Activated naive CD8-positive, alpha-beta T cell treated with anti-CD3 and anti-CD28 coated beads, Interleukin-2, amount 50 U/mL, for 24 hours (primary cell): ENCODE measurements around the gene COL5A3.

ENCODE experiments used
- ATAC-seq: fragments of 150-1000 bp; cut with Tn5 transposase; one replicate; pipeline ENCODE4 v1.10.0; 2021
- DNase-seq: peaks from one replicate; pipeline ENCODE4 v3.0.0; 2021
- H3K27ac Mint-ChIP-seq: one replicate; pipeline ENCODE4 v1.8.0; 2021; ENCODE audit warnings: mild to moderate bottlenecking, mixed read lengths
- H3K27me3 Mint-ChIP-seq: one replicate; pipeline ENCODE4 v1.8.0; 2021; ENCODE audit warnings: mixed read lengths
- H3K36me3 Mint-ChIP-seq: one replicate; pipeline ENCODE4 v1.8.0; 2021; ENCODE audit warnings: low read depth, mixed read lengths
- H3K4me1 Mint-ChIP-seq: one replicate; pipeline ENCODE4 v1.8.0; 2021; ENCODE audit warnings: mixed read lengths
- H3K4me3 Mint-ChIP-seq: one replicate; pipeline ENCODE4 v1.8.0; 2021; ENCODE audit warnings: mild to moderate bottlenecking, moderate library complexity, mixed read lengths
- H3K9me3 Mint-ChIP-seq: one replicate; pipeline ENCODE4 v1.8.0; 2021; ENCODE audit warnings: mixed read lengths

The COL5A3 gene

DNA sequence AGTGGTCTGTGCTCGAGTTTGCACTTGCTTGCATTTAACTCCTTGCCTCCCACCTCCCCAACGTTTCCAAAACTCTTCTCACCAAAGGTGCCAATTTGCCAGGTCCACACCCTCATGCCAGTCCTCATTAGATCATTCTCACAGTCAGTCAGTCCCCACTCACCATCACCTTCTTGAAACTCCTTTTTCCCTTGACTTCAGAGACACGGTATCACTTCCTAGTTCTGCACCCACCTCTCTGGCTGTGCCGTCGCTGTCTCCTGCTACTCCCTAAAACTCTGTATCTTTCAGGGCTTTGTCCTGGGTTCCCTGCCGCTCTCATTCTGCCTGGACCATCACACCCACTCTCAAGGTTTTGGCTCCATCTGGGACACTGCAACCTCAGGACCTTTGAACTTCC is 93.6 kb downstream of the COL5A3 start:
- Mint-ChIP-seq H3K36me3 (no peaks in the 10 kb centered on the region), H3K4me3 (no peak overlapping the region), H3K27me3 (peaks cover 35% of the 10 kb centered on the region), H3K9me3 (no peaks in the 10 kb centered on the region), H3K27ac (no peak overlapping the region), H3K4me1 (peaks cover 8% of the 10 kb centered on the region)
- no peak for DNase-seq
- no peak for ATAC-seq

DNA sequence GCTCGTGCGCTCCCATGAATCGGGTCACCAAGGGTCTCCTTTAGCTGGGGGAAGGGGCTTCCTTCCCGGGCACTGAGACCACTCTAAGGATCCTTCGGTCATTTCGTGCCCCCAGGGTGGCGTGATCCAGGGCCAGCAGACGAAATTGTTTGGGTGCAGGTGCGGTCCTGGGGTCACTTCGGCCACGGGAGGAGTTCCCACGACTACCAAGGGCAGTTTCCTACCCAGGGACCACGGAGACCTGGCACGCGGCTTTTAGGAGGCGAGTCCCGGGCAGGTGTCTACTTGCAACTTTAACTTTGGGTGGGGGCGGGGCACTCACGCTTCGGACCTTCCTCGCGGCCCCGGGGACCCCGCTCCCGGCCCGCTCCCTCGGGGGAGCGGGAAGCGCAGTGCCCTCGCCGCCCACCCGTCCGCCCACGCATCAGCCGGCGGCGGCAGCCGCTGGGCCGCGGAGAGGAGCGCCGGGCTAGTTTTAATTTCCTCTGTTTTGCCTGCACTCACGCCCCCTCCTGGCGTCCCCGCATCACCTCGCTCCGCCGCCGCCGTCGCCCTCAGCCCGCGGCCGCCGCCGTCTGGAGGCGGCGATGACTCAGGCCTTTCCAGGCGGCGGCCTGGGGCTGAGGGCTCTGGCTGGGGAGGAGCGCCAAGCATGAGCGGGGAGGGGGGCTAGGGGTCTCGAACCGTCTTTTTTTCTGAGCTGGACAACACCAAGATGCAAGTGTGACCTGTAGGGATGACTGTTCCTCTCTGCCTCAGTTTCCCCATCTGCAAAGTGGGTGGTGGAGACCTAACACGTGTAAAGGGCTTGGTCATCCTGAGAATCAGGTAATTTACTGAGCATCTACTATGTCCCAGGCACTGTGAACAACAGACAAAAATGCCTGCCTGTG is 95.7 kb downstream of the COL5A3 start:
- no peaks in the 10 kb centered on the region for H3K9me3 Mint-ChIP-seq
- H3K27me3 Mint-ChIP-seq = peaks cover 30% of the 10 kb centered on the region
- peak; percentile 90 for ATAC-seq
- peak overlapping the region; percentile 64 for H3K4me3 Mint-ChIP-seq
- peaks cover 8% of the 10 kb centered on the region for H3K4me1 Mint-ChIP-seq
- DNase-seq = peak; percentile 85
- no peak overlapping the region for H3K27ac Mint-ChIP-seq
- no peaks in the 10 kb centered on the region for H3K36me3 Mint-ChIP-seq

GRCh38 chr19:9914001-9914314 is 96.3 kb downstream of the COL5A3 start:
- ATAC-seq = no peak

GRCh38 chr19:9913237-9914000 is 96.9 kb downstream of the COL5A3 start:
- Mint-ChIP-seq H3K4me3 (peak overlapping the region; percentile 57), H3K27me3 (peaks cover 27% of the 10 kb centered on the region), H3K4me1 (peaks cover 8% of the 10 kb centered on the region), H3K27ac (no peak overlapping the region), H3K9me3 (no peaks in the 10 kb centered on the region), H3K36me3 (no peaks in the 10 kb centered on the region)
- ATAC-seq = no peak
- DNase-seq = no peak

More at GRCh38 chr19:9914001-9914314, 96.3 kb downstream of the COL5A3 start:
- Mint-ChIP-seq H3K36me3 (no peaks in the 10 kb centered on the region), H3K27ac (no peak overlapping the region), H3K4me1 (peaks cover 8% of the 10 kb centered on the region), H3K4me3 (peak overlapping the region; percentile 64), H3K27me3 (peaks cover 32% of the 10 kb centered on the region), H3K9me3 (no peaks in the 10 kb centered on the region)
- no peak for DNase-seq

DNA sequence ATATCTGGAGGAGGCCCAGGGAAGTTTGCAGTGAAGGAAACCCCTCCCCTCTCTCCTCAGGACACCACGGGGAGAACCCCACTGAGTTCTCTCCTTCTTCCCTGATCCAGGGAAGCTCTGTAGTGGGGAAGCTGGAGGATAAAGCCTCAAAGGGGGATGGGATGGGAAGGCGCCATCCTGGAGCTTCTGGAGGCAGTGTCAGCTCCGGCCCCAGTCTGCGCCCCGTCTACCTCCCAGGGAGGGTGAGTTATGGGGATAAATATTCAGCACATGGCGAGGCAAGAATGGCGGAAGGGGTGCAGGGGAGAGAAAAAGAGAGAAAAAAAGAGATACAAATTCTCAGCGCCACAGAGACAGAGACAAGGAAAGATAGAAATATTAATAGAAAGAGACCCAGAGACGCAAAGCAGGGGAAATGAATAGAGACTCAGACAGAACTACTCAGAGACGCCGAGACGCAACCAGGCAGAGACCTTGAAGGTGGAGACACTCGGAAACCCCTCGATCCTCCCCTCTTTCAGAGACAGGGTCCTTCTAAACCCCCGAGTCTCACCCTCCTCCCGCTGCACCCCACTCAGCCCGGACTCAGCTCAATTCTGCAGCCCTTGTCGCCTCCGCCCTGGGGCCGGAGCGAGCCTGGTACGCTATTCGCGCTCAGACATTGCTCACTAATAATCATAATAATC is 97.6 kb downstream of the COL5A3 start:
- no peak for ATAC-seq
- peak overlapping the region; percentile 57 for H3K4me3 Mint-ChIP-seq
- H3K4me1 Mint-ChIP-seq = peaks cover 8% of the 10 kb centered on the region
- peaks cover 28% of the 10 kb centered on the region for H3K27me3 Mint-ChIP-seq
- no peaks in the 10 kb centered on the region for H3K36me3 Mint-ChIP-seq
- DNase-seq = no peak
- H3K9me3 Mint-ChIP-seq = no peaks in the 10 kb centered on the region
- H3K27ac Mint-ChIP-seq = no peak overlapping the region

- DNase-seq (no peak), ATAC-seq (no peak)
- peaks cover 8% of the 10 kb centered on the region for H3K4me1 Mint-ChIP-seq
- H3K4me3 Mint-ChIP-seq = no peak overlapping the region
- H3K27ac Mint-ChIP-seq = no peak overlapping the region
- peaks cover 17% of the 10 kb centered on the region for H3K27me3 Mint-ChIP-seq
- H3K36me3 Mint-ChIP-seq = no peaks in the 10 kb centered on the region
- no peaks in the 10 kb centered on the region for H3K9me3 Mint-ChIP-seq
Observed at GRCh38 chr19:9911524-9912185, 98.6 kb downstream of the COL5A3 start.

- Mint-ChIP-seq H3K4me3 (no peak overlapping the region), H3K4me1 (peaks cover 8% of the 10 kb centered on the region), H3K27ac (no peak overlapping the region), H3K9me3 (no peaks in the 10 kb centered on the region), H3K36me3 (no peaks in the 10 kb centered on the region), H3K27me3 (peaks cover 13% of the 10 kb centered on the region)
- DNase-seq (no peak), ATAC-seq (no peak)
Observed at GRCh38 chr19:9910625-9911024, 99.7 kb downstream of the COL5A3 start.
